Glutamatergic neuron (in vitro differentiated cells): ENCODE measurements around the gene C17orf75. TPM values are rescaled to one million over a fixed set of nuclear protein-coding genes. Genes with fewer than 3 reads are reported as not detected.

Source experiments
- DNase-seq: peaks from one replicate; pipeline ENCODE4 v3.0.0; 2022
- H3K27ac Mint-ChIP-seq: one replicate; pipeline ENCODE4 v1.8.0; 2020; ENCODE audit warnings: mild to moderate bottlenecking, mixed read lengths, inconsistent platforms; ENCODE audit not compliant: unreplicated experiment
- H3K27me3 Mint-ChIP-seq: one replicate; pipeline ENCODE4 v1.8.0; 2020; ENCODE audit warnings: mild to moderate bottlenecking, moderate library complexity, mixed read lengths, inconsistent platforms; ENCODE audit not compliant: unreplicated experiment
- H3K36me3 Mint-ChIP-seq: one replicate; pipeline ENCODE4 v1.8.0; 2020; ENCODE audit warnings: mild to moderate bottlenecking, mixed read lengths, inconsistent platforms; ENCODE audit not compliant: unreplicated experiment
- H3K4me1 Mint-ChIP-seq: one replicate; pipeline ENCODE4 v1.8.0; 2020; ENCODE audit warnings: mild to moderate bottlenecking, low read depth, mixed read lengths, inconsistent platforms; ENCODE audit not compliant: unreplicated experiment
- H3K4me3 Mint-ChIP-seq: one replicate; pipeline ENCODE4 v1.8.0; 2020; ENCODE audit warnings: mild to moderate bottlenecking, mixed read lengths, inconsistent platforms; ENCODE audit not compliant: unreplicated experiment
- H3K9me3 Mint-ChIP-seq: one replicate; pipeline ENCODE4 v1.8.0; 2020; ENCODE audit warnings: mild to moderate bottlenecking, moderate library complexity, mixed read lengths, inconsistent platforms; ENCODE audit not compliant: unreplicated experiment
- CTCF ChIP-seq: fragments of 200-600 bp; sonication (generic); IDR thresholded peaks from one replicate; pipeline ENCODE4 v1.5.0; 2021; ENCODE audit not compliant: partially characterized antibody, unreplicated experiment
- total RNA-seq: library from RNA; stranded (reverse); fragmentation: NEBNext Ultra II Directional; extraction: Animal tissue kit (Norgen Biotek cat#: 25700); gene quantifications from one replicate; pipeline ENCODE4 v1.2.1, GENCODE V29; 2021; ENCODE audit not compliant: unreplicated experiment

C17orf75 gene
- total RNA-seq, 1 donor from 2014 or later: 48.9 TPM

DNA sequence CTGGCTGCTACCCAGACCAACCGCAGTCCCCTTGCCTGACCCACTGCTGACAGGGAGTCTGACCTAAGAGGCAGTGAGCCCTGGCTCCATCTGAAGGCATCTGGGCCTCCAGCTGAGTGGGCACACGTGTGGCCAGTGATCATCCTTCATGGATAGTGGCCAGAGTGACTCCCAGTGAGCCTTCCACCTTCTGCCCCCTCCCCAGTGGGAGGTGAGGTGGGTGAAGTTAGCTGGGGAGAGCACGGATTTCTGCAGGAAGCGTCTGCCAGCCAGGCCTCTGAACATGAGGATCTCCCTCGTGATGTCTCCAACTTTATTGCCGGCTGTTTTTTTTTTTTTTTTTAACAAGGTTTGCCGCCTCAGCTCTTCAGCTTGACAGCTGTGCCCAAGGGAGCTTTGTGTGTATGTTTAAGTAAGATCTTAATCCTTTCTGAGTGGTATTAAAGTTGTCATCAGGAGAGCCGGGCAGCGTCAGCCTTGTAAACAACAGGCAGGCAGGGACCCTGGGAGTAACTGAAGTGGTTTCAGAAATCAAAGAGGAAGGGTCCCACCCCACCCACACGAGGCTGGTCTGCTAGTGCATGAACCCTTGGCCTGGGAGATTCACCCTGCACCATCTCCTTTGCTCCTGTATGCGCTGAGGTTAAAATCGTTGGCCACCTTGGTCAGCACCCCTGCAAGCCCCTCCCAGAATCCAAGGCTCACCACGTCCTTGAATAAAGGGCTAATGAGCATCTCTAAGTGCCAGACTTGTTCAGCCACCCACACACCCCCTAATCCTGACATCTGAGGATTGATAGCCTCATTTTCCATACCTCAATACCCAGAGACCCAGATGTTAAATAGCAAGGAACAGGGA is 43.0 kb downstream of the C17orf75 start:
- Mint-ChIP-seq H3K4me1 (peaks cover 25% of the 10 kb centered on the region), H3K27ac (peak overlapping the region; percentile 84), H3K36me3 (no peaks in the 10 kb centered on the region), H3K9me3 (peaks cover 4% of the 10 kb centered on the region), H3K4me3 (peak overlapping the region; percentile 42), H3K27me3 (peaks cover 4% of the 10 kb centered on the region)
- no peak for TF ChIP-seq CTCF
- no peak for DNase-seq

- no peak for DNase-seq
- peaks cover 2% of the 10 kb centered on the region for H3K9me3 Mint-ChIP-seq
- H3K36me3 Mint-ChIP-seq: no peaks in the 10 kb centered on the region
- H3K4me1 Mint-ChIP-seq: peaks cover 20% of the 10 kb centered on the region
- peaks cover 4% of the 10 kb centered on the region for H3K27me3 Mint-ChIP-seq
- H3K27ac Mint-ChIP-seq: peak overlapping the region; percentile 84
- TF ChIP-seq CTCF: no peak
- H3K4me3 Mint-ChIP-seq: no peak overlapping the region
Measured at GRCh38 chr17:32298298-32298697, 43.7 kb downstream of the C17orf75 start.

GRCh38 chr17:32297860-32298259 is 44.1 kb downstream of the C17orf75 start:
- TF ChIP-seq CTCF: no peak
- peak overlapping the region; percentile 3 for H3K27ac Mint-ChIP-seq
- H3K4me1 Mint-ChIP-seq: peaks cover 18% of the 10 kb centered on the region
- H3K4me3 Mint-ChIP-seq: no peak overlapping the region
- peaks cover 4% of the 10 kb centered on the region for H3K27me3 Mint-ChIP-seq
- DNase-seq: no peak
- peaks cover 2% of the 10 kb centered on the region for H3K9me3 Mint-ChIP-seq
- H3K36me3 Mint-ChIP-seq: no peaks in the 10 kb centered on the region

DNA sequence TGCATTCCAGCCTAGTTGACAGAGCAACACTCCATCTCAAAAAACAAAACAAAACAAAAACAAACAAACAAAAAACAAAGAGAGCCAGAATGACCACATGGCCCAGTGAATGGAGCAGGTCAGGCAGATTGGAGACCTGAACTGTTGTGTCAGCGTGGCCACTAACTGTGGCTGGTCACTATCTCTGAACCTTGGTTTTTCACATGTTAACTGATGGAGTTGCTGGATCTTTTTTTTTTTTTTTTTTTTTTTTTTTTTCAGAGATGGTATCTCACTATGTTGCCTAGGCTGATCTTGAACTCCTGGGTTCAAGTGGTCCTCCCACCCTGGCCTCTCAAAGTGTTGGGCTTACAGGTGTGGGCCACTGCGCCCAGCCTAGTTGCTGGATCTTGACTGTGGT is 44.5 kb downstream of the C17orf75 start:
- Mint-ChIP-seq H3K36me3 (no peaks in the 10 kb centered on the region), H3K9me3 (peaks cover 2% of the 10 kb centered on the region), H3K27me3 (peaks cover 4% of the 10 kb centered on the region), H3K4me3 (no peak overlapping the region), H3K4me1 (peaks cover 18% of the 10 kb centered on the region), H3K27ac (peak overlapping the region; percentile 55)
- no peak for DNase-seq
- no peak for TF ChIP-seq CTCF

- DNase-seq: no peak
- H3K4me3 Mint-ChIP-seq: no peak overlapping the region
- no peak for TF ChIP-seq CTCF
- peaks cover 4% of the 10 kb centered on the region for H3K36me3 Mint-ChIP-seq
- peaks cover 6% of the 10 kb centered on the region for H3K27me3 Mint-ChIP-seq
- peaks cover 4% of the 10 kb centered on the region for H3K9me3 Mint-ChIP-seq
- H3K27ac Mint-ChIP-seq: no peak overlapping the region
- peaks cover 18% of the 10 kb centered on the region for H3K4me1 Mint-ChIP-seq
Measured at GRCh38 chr17:32292094-32292493, 49.9 kb downstream of the C17orf75 start.
